ENCODE data around the gene NCOA4. TPM values are rescaled to one million over a fixed set of nuclear protein-coding genes. Genes with fewer than 3 reads are reported as not detected.

NCOA4 gene
- total and polyA plus RNA-seq, 2 of the 4 experiments (the other 2 are of a cell fraction), result 62.2 to 188 TPM

GRCh38 chr10:46006219-46006618 lies 24.2 kb downstream of the NCOA4 start:
- Histone ChIP-seq H3K27me3 (ENCODE audit: control insufficient read depth, insufficient read depth, low read length) (no peaks in the 10 kb centered on the region), H3K18ac (ENCODE audit: low read depth, low read length) (no peak overlapping the region), H3K56ac (ENCODE audit: extremely low read depth, insufficient read depth, low read length) (no peak overlapping the region), H3K23ac (ENCODE audit: low read depth, low read length) (no peak overlapping the region), H2BK5ac (ENCODE audit: low read depth, low read length, poor library complexity, severe bottlenecking) (peak overlapping the region; percentile 61), H2AK9ac (replicated peaks; ENCODE audit: low read depth, low read length, poor library complexity) (no peak overlapping the region), H3K9me3 (ENCODE audit: control insufficient read depth, insufficient read depth, low read length) (no peaks in the 10 kb centered on the region), H3K4me2 (ENCODE audit: low read depth, low read length) (peak overlapping the region; percentile 62; the same call in 1 of the 2 replicates), H2AK5ac (ENCODE audit: low read depth, low read length) (no peak overlapping the region), H4K20me1 (ENCODE audit: insufficient read depth, low read length) (peaks cover 5% of the 10 kb centered on the region; the same call in 1 of the 2 replicates), H3K27ac (ENCODE audit: insufficient read depth, low read length) (no peak overlapping the region), H4K5ac (ENCODE audit: low read depth, low read length) (no peak overlapping the region), H4K8ac (ENCODE audit: low read depth in 2 of 2, low read length in 2 of 2) (no peak overlapping the region), H3K4ac (ENCODE audit: low read depth, low read length) (no peak overlapping the region), H3K9ac (ENCODE audit: low read depth, low read length) (no peak overlapping the region), H3K4me3 (ENCODE audit: insufficient read depth, low read depth, low read length) (no peak overlapping the region), H3K9me1 (ENCODE audit: insufficient read depth, low read length) (no peaks in the 10 kb centered on the region), H3K36me3 (ENCODE audit: control insufficient read depth, insufficient read depth, low read length) (peaks cover 59% of the 10 kb centered on the region), H2BK20ac (ENCODE audit: low read depth, low read length) (no peak overlapping the region), H2BK15ac (ENCODE audit: low read depth, low read length) (no peak overlapping the region), H3K79me1 (ENCODE audit: low read depth in 1 of 2, low read length in 2 of 2) (peaks cover 19 to 58% of the 10 kb centered on the region in 2 experiments), H2AFZ (replicated peaks; ENCODE audit: low read length, poor library complexity) (no peak overlapping the region), H3K14ac (replicated peaks; ENCODE audit: low read depth, low read length) (no peak overlapping the region), H4K91ac (ENCODE audit: insufficient read depth, low read depth, low read length) (no peak overlapping the region), H2BK120ac (ENCODE audit: low read depth, low read length) (no peak overlapping the region), H3K4me1 (ENCODE audit: control insufficient read depth, insufficient read depth, low read length) (peaks cover 4% of the 10 kb centered on the region; the same call in 1 of the 2 replicates)
- WGBS, 2 experiments (ENCODE audit: extremely low coverage in 2 of 2, insufficient read length in 1 of 2), result no CpG with 5 or more reads among the region's 3 CpGs
- ChIA-PET POLR2A (ENCODE audit: unreplicated experiment) (no interaction called here), CTCF (interaction anchor here (1.1 to 1.5 kb wide), 2 partner anchors 22 to 46 kb away, joined by 3 read pairs; no protein-coding TSS in a partner anchor)
- ATAC-seq (ENCODE audit: low read depth), result peak; percentile 90
- BruUV-seq (replicated peaks), result no TSS peak
- peak; percentile 84 for DNase-seq
- no peak for TF ChIP-seq MAZ (IDR thresholded peaks at IDR 0.05; ENCODE audit: borderline replicate concordance, low read depth, low read length)
- no peak for TF ChIP-seq SMC3 (IDR thresholded peaks at IDR 0.05; ENCODE audit: low read depth, low read length)
- TF ChIP-seq FOS (IDR thresholded peaks at IDR 0.05; ENCODE audit: low read depth, low read length), result peak; percentile 89
- TF ChIP-seq RCOR1 (IDR thresholded peaks at IDR 0.05; ENCODE audit: insufficient replicate concordance, low read length), result no peak
- TF ChIP-seq MAFK (IDR thresholded peaks at IDR 0.05; ENCODE audit: low read depth, low read length), result no peak
- no peak for TF ChIP-seq CHD1 (IDR thresholded peaks at IDR 0.05; ENCODE audit: low read depth, low read length)
- TF ChIP-seq CTCF (conservative IDR thresholded peaks at IDR 0.05; ENCODE audit: low read depth, low read length), result no peak
- no peak for TF ChIP-seq BHLHE40 (IDR thresholded peaks at IDR 0.05; ENCODE audit: low read depth, low read length)
- in situ Hi-C loops (cut with MboI; ENCODE audit: low sequenced_read_pairs) (loop anchor here (25.0 kb wide), 1 partner anchor 1019 kb away; the partner anchor contains the start of gene DEPP1), dilution Hi-C loops (cut with HindIII; ENCODE audit: low sequenced_read_pairs, unreplicated experiment) (no loop called here), intact Hi-C loops (cut with micrococcal nuclease) (no loop called here)

Data from IMR-90 (cell line).